Measurements from ENCODE around the gene BNIP5.
"Not testable (repeated sequence)": the region's sequence is repeated elsewhere in the genome, so short reads cannot be mapped to it uniquely, and the experiment has no call there.

The BNIP5 gene

GRCh38 chr6:36343109-36343680 lies 6.5 kb upstream of the BNIP5 start:
- DNase-seq (ENCODE audit: low read depth in 3 of 3) = no peak

- DNase-seq (ENCODE audit: low read depth in 3 of 3) = peak; percentile 53 to 70 (median 60)
These were observed 4.1 kb upstream of the BNIP5 start for GRCh38 chr6:36340618-36341454.

GRCh38 chr6:36340306-36340617 lies 3.6 kb upstream of the BNIP5 start:
- DNase-seq (ENCODE audit: low read depth in 3 of 3) = no peak

GRCh38 chr6:36339146-36339545 lies 2.5 kb upstream of the BNIP5 start:
- no peak for DNase-seq (ENCODE audit: low read depth in 3 of 3)

- DNase-seq (ENCODE audit: low read depth in 3 of 3) = not testable (repeated sequence)
These were observed 1.5 kb upstream of the BNIP5 start for GRCh38 chr6:36338223-36338622.

- no peak for DNase-seq (ENCODE audit: low read depth in 3 of 3)
These were observed 1.1 kb upstream of the BNIP5 start for GRCh38 chr6:36337814-36338213.

- no peak for DNase-seq (ENCODE audit: low read depth in 3 of 3)
These were observed 429 bp downstream of the BNIP5 start for GRCh38 chr6:36336208-36336710.

- no peak for DNase-seq (ENCODE audit: low read depth in 3 of 3)
These were observed 1.1 kb downstream of the BNIP5 start for GRCh38 chr6:36335465-36336207.

GRCh38 chr6:36334832-36335459 lies 1.7 kb downstream of the BNIP5 start:
- no peak for DNase-seq (ENCODE audit: low read depth in 3 of 3)

GRCh38 chr6:36333931-36334725 lies 2.6 kb downstream of the BNIP5 start:
- no peak for DNase-seq (ENCODE audit: low read depth in 3 of 3)

- DNase-seq (ENCODE audit: low read depth in 3 of 3) = no peak
These were observed 3.4 kb downstream of the BNIP5 start for GRCh38 chr6:36333171-36333895.

GRCh38 chr6:36331381-36331780 lies 5.3 kb downstream of the BNIP5 start:
- no peak for DNase-seq (ENCODE audit: low read depth in 3 of 3)

GRCh38 chr6:36330366-36330765 lies 6.3 kb downstream of the BNIP5 start:
- no peak for DNase-seq (ENCODE audit: low read depth in 3 of 3)

- DNase-seq (ENCODE audit: low read depth in 3 of 3) = no peak
These were observed 6.8 kb downstream of the BNIP5 start for GRCh38 chr6:36329798-36330291.

- DNase-seq (ENCODE audit: low read depth in 3 of 3) = no peak
These were observed 8.1 kb downstream of the BNIP5 start for GRCh38 chr6:36328600-36328999.

- no peak for DNase-seq (ENCODE audit: low read depth in 3 of 3)
These were observed 8.8 kb downstream of the BNIP5 start for GRCh38 chr6:36327919-36328236.

- DNase-seq (ENCODE audit: low read depth in 3 of 3) = no peak
These were observed 9.3 kb downstream of the BNIP5 start for GRCh38 chr6:36327226-36327918.

- DNase-seq (ENCODE audit: low read depth in 3 of 3) = no peak
These were observed 10.2 kb downstream of the BNIP5 start for GRCh38 chr6:36326356-36326995.

GRCh38 chr6:36324715-36325114 lies 12.0 kb downstream of the BNIP5 start:
- no peak for DNase-seq (ENCODE audit: low read depth in 3 of 3)

GRCh38 chr6:36324191-36324590 lies 12.5 kb downstream of the BNIP5 start:
- DNase-seq (ENCODE audit: low read depth in 3 of 3) = no peak

Data from stimulated activated CD4-positive, alpha-beta T cell treated with anti-CD3 and anti-CD28 coated beads, TNF-alpha, amount 100 ng/mL, for 24 hours (primary cell).